Left colon (tissue), 2 donors: Measurements from ENCODE around the gene KCNC1. TPM values are rescaled to one million over a fixed set of nuclear protein-coding genes. Genes with fewer than 3 reads are reported as not detected.

Experiments
- ATAC-seq: fragments of 200-7000 bp; cut with Tn5 transposase; one replicate; pipeline ENCODE4 v1.9.1; 2020; ENCODE audit warnings: mild to moderate bottlenecking, moderate library complexity
- DNase-seq, 2 donors: peaks; one replicate each; pipeline ENCODE4 v3.0.0-alpha.2; 2020
- intact Hi-C, 2 donors: fragments of 100-400 bp; cut with DNase I in 1 of 2; cut with micrococcal nuclease in 1 of 2; formaldehyde crosslinking; loops; one replicate each; pipeline versions ENCODE4 v1.11.2 to v1.14.0; 2022; cut with DNase I, micrococcal nuclease
- total RNA-seq, 2 donors: library from RNA; stranded (reverse); fragmentation: NEBNext Ultra II Directional; extraction: Animal tissue kit (Norgen Biotek cat#: 25700); gene quantifications; one replicate each; pipeline ENCODE4 v1.2.1, GENCODE V29; 2021
- donor health status: DM: no; HTN: no; CAD: no.
- donor health status: DM: yes; HTN: yes; CAD: no.

Gene KCNC1
- total RNA-seq, 2 donors from 2014 or later = 0.37 to 0.50 TPM

DNA sequence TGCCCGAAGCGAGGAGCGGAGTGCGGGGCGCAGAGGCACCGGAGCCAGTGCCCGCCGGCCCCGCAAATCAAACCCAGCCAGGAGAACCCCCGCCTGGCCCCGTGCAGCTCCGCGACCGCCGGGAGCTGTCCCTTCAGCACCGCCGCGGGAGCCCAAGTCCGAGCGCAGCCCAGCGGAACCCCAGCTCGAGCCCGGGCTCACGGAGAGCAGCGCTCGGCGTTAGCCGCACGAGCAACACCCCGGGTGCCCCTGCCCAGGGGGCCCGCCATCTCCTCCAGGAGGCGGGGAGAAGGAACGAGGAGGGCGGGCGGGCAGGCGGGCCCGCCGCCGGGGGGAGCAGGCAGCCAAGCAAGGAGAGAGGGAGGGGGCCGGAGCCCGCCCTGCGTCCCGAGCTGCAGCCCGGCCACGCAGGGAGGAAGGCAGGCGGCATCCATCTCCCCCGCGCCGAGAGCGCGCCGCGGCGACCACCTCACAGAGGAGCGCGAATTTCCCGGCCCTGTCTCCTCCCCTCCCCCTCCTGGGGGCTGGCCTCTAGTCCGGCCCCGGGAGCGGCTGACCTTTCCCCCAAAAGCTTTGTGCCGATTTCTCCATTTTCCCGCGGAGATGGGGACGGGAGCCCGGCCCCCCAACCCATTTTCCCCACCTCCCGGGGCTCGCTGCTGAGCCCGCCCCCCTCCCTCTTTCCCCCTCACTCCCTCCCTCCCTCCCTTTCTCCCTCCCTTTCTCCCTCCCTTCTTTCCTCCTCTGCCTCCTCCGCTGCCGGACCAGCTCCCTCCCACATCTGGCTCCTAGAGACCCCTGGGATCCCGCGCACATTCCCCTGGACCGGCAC is 621 bp downstream of the KCNC1 start:
- DNase-seq (peak in 1 of 2 donors; percentile 67), ATAC-seq (peak; percentile 80)
- intact Hi-C loops = loop anchor here in 1 of 2 donors (10.0 kb wide), 1 partner anchor 250 kb away; no protein-coding TSS in a partner anchor

DNA sequence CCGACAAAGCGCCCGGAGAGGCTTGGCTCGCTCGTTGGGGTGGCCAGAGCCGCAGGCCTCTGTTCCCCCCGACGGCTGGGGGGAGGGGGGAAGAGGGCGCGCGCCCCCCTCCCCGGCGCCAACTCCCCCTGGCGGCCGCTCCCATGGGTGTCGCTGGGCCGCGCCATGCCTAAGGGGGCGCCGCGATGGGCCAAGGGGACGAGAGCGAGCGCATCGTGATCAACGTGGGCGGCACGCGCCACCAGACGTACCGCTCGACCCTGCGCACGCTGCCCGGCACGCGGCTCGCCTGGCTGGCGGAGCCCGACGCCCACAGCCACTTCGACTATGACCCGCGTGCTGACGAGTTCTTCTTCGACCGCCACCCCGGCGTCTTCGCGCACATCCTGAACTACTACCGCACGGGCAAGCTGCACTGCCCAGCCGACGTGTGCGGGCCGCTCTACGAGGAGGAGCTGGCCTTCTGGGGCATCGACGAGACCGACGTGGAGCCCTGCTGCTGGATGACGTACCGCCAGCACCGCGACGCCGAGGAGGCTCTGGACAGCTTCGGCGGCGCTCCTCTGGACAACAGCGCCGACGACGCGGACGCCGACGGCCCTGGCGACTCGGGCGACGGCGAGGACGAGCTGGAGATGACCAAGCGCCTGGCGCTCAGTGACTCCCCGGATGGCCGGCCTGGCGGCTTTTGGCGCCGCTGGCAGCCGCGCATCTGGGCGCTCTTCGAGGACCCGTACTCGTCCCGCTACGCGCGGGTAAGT is 1.4 kb downstream of the KCNC1 start:
- ATAC-seq (no peak), DNase-seq (no peak)
- intact Hi-C loops = loop anchor here in 1 of 2 donors (10.0 kb wide), 1 partner anchor 249 kb away; no protein-coding TSS in a partner anchor

DNA sequence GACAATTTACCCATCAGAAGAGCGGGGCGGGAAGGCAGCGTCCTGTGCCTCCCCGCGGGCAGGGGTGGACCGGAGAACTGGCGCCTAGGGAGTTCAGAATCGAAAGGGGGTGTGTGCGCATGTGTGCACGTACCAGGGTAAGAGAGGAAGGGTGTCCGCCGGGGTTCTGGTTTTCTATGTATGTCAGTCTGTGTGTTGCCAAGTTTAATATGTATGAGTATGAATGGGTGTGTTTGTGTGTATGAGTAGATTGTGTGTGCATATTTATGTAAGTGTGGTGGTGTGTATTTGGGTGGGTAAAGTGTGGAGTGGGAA is 2.0 kb downstream of the KCNC1 start:
- DNase-seq (no peak), ATAC-seq (no peak)
- intact Hi-C loops = loop anchor here in 1 of 2 donors (10.0 kb wide), 1 partner anchor 248 kb away; no protein-coding TSS in a partner anchor

DNA sequence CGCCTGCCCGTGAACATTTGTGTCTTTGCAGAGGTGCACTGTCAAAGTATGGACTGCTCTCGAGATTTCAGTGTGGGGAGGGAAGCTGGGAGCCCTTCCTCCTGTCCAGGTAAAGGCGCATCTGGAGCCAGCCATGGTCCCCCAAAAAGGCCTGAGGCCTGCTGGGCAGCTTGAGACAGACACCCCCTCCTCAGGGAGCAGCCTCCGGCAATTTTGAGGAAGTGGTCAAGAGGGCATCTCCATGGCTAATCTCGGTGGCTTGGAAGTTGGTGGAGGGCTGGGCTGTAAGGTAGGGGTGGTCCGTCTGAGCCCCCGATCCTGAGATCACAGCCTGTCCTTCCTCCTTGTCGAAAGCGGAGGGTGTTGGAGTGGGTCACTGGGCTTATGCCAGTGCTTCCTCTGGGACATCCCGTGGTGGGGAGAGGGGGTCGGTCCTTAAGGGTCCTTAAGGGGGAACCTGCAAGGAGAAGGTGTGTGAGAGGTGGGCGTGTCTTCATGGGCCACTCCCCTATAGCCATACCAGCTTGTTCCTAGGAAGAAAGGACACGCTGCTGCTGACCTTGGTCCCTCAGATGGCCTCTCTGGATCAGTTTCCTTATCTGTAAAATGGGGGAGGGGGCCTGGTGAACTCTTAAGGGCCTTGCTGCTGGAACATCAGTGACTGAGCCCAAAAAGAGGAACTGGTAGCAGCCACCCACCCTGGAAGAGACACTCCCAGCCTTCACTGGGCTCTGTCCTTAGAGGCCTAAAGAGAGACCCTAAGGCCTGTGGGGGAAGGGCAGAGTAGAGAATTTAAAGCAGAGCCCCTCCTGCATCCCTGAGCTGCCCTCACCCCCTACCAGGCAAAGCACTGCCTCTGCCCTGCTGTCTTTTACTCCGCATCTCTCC is 2.6 kb downstream of the KCNC1 start:
- DNase-seq (no peak), ATAC-seq (no peak)
- intact Hi-C loops = loop anchor here in 1 of 2 donors (10.0 kb wide), 1 partner anchor 248 kb away; no protein-coding TSS in a partner anchor

DNA sequence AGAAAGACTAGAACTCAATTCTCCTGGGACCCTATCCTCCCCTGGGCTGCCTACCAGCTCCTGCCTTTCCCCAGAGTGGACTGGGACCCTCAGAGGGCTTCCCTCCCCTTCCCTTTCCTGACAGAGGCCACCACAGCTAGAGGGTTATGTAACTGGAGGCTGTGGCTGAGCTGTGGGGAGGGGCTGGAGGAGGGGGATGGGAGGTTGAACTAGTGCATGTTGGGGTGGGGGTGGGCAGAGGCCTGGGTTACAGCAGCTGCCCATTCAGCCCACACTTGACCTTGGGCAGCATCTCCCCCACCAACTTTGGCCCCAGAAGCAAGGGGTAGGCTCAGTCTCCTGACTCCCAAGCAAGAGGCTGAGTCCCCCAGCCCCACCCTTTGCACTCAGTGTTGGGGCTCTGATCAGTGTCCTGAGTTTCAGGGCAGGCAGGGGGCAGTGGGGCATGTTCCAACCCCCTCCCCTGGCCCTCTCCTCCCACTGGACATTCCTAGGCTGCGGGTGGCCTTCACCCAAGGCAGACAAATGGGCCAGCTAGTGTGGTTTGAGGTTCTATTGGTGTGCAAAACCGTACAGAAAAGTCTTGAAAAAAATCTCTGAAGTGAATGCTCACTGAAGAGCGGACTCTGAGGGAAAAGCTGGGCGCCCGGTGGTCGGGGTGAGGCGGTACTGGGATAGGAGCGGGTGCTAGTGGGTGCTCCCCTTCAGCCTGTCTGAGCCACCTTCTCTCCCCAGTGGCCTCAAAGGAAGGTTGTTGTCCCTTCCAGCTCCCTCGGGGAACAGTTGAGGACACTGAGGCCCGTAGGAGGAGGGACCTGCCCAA is 3.8 kb downstream of the KCNC1 start:
- ATAC-seq (no peak), DNase-seq (no peak)
- intact Hi-C loops = loop anchor here in 1 of 2 donors (10.0 kb wide), 1 partner anchor 246 kb away; no protein-coding TSS in a partner anchor

DNA sequence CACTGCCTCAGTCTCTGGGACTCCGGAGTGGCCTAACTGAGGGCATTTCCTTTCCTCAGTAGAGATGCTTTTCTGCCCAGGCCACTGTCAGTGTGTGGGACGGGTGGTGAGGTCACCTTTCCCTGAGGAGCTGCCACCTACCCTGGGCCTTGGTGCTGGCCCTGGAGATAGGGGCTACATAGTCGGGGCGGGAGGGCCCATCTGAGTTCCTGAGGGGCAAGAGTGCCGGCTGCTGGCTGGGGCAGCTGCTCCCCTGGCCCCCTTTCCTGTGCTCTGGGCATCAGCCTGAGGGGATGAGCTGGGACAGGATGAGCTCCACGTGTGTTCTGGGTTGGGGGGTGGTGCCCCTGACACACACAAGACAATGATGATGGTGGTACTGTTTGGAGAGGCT is 5.4 kb downstream of the KCNC1 start:
- DNase-seq (no peak), ATAC-seq (no peak)
- intact Hi-C loops = loop anchor here in 1 of 2 donors (10.0 kb wide), 1 partner anchor 245 kb away; no protein-coding TSS in a partner anchor

DNA sequence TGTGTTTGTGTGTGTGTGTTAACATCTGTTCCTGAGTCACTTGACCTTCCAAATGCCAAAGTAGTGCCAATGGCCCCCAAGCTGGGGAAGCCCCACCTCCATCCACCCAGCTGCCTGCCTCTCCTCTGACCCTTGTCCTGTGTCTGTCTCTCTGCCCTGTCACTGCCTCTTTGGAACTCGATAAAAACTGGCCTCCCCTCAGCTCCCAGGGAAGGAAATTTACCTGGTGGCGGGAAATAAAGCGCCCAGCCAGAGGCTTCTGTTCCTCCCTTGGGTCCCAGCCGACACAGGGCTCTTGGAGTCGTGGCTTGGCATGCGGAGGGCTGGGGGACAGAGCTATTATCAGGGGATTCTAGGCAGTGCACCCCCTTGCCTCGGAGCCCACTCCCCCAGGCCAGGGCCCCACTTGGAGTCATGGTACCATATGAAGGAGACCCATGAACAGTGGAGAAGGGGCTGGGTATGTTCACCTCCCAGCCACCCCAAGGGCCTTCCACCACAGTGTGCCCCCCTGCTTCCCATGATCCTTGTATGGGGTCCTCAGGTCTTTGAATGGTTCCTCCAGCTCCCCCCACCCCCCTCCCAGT is 6.2 kb downstream of the KCNC1 start:
- intact Hi-C loops = no loop called here
- ATAC-seq = no peak

DNA sequence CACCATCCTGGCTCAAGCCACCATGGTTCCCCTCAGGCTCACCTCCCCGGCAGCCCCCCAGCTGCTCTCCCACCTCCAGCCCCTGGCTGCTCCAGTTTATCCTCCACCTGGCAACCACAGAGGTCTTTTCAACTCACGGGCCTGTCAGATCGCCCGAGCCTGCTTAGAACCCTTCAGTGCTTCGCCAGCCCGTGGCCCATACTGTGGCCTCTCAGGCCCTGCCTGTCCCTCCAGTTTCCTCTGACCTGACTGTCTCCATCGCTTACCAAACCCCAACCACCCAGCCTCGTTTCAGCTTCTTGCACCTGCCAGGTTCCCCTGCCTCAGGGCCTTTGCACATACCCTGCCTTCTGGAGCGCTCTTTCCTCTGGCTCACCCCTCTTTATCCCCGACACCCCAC is 6.9 kb downstream of the KCNC1 start:
- no peak for ATAC-seq
- intact Hi-C loops = no loop called here
- DNase-seq = no peak

More for the DNA sequence above, 6.2 kb downstream of the KCNC1 start:
- DNase-seq = no peak

DNA sequence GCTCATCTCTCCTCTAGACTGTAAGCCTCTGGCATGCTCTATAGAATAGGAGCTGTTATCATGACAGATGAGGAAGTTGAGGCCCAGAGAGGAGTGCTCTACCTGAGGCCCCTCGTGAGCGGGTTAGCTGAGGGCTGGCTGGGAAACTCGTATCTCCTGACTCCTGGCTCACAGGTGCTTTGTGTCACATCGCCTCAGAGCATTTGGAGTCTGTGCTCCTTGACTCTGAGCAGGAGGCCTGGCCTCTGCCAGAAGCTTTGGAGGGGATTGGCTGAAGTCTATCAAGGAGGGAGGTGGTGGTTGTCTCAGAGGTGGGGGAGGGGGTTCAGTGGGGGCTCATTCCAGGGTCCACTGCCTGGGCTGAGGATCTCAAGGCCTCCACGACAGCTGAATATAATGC is 7.4 kb downstream of the KCNC1 start:
- ATAC-seq = no peak
- peak in 1 of 2 donors; percentile 1 for DNase-seq
- intact Hi-C loops = no loop called here

DNA sequence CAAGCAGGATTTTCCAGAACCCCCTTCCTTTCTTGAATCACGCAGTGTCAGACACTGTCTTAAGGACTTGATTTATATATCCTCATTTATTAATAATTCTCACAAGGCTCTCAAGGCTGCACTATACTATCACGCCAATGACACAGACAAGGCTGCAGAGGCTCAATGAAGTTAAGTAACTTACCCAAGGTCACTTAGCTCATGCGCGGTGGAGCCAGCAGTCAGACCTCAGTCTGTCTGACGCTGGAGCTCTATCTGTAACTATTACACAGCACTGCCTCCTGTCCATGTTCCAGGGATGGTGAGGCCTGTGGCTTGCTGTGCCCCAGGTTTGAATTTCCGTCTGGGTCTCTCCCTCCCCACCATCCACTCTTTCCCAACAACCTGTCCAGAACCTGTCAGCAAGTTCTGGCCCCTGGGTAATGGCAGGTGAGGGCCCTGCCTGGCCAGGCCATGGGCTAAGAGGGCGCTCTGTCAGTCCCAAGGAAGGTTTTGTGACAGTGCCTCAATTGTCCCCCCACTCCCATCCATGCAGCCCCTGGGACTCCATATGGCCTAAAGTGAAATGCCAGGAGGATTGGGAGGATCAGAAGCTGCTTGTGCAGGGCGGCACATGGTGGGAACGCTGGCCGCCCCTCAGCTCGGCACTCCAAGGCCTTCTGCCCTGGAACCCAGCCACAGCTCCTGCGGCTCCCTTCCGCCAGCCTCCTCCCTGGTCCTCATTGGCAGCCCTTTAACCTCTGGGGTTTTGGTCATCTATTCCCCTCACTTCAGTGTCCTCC is 8.6 kb downstream of the KCNC1 start:
- DNase-seq (no peak), ATAC-seq (no peak)
- intact Hi-C loops = no loop called here

DNA sequence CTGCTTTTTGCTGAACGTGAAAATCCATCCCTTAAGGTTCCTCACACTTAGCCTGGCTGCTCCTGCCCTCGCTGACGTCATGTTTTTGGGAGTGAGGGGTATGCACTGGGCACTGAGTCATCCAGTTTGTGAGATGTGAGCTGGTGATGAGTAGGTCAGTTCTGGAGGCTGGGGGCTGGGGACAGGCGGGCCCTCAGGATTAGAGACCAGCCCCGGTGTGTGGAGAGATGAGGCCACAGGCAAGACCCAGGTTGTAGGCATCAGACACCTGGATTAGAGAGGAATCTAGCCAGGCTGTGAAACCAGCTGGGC is 9.2 kb downstream of the KCNC1 start:
- intact Hi-C loops = no loop called here
- ATAC-seq (no peak), DNase-seq (no peak)

DNA sequence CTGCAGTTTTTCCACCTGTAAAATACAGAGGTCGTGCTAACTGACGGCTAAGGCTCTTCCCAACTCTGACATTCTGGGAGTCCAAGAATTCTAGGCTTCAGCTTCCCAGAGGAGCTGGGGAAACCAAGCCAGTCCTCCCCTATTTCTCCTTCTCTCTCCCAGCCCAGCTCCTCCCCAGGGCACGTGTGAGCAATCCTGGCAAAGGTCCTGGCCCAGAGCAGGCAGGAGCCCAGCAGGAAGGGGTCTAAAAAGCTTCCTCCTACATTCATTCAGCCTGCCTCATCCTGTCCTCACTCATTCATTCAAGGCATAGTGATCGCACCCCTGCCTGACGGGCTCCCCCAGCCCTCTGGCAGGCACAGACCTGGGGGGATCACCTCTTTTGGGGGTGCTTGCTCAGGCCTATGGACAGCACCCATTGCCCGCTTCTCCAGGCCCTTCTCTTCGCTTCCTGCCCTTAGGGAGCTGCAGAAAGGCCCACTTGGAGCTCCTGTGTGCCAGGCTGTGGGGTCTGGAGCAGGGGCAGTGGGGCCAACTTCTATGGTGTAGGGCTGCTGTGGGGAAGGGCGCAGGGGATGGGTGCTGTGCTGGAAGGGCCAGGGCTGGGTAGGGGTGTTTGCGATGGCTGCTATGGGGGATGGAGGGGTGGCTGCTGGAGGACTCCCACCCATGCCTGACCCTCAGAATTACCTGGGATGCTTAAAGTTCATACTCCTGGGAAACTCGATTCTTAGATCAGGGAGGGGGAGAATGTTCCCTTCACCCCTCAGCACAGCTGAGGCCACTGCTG is 9.8 kb downstream of the KCNC1 start:
- ATAC-seq (no peak), DNase-seq (no peak)
- intact Hi-C loops = no loop called here

DNA sequence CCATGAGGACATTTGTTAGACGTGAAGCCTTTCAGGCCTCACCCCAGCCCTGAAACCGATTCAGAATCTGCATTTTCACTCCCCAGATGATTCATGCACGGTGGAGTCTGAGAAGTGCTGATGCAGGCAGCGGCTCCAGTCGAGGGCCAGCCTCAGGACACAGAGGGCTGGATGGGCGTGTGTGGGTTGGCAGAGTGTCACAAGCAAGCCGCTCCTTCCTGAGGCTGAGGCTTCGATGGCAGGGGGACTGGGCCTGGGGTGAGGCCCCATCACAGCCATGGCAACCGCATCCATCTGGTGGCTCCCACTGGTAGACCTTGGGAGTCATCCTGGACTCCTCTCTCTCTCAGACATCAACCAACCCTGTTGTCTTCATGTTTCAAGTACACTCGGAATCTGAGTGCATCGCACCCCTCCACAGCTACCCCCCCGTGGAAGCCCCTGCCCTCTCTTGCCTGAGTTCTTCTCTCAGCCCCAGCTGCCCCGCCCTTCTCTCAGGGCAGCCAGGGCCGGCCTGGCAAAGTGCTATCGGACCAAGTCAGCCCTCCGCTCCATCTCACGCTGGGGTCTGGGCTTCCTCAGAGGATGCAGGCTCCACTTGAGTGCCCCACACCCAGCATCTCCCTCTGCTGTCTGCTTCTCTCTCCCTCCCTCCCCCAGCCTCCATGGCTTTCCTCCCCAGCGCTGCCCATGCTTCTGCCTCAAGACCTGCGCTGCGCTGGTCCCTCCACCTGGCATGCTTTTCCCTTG is 10.6 kb downstream of the KCNC1 start:
- ATAC-seq (no peak), DNase-seq (peak in 1 of 2 donors; percentile 10)
- intact Hi-C loops = no loop called here

DNA sequence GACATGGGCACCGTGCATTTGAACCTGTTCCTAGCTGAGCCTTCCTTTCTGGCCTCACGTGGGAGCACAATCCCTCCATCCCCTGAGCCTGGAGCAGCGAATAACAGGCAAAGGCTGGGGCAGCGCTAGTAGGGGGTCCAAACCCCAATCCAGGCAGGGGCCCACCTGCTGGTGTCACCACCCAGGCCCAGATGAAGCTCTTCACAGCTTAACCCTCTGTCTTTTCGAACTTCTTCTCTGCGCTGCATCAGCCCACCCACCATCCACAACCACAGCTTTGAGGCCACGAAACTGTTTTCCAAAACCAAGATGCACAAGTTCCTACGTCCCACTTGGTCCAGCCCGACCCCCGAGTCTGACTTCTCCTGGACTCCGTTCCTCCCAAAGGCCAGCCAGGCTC is 11.5 kb downstream of the KCNC1 start:
- no peak for ATAC-seq
- no peak for DNase-seq
- intact Hi-C loops = no loop called here

DNA sequence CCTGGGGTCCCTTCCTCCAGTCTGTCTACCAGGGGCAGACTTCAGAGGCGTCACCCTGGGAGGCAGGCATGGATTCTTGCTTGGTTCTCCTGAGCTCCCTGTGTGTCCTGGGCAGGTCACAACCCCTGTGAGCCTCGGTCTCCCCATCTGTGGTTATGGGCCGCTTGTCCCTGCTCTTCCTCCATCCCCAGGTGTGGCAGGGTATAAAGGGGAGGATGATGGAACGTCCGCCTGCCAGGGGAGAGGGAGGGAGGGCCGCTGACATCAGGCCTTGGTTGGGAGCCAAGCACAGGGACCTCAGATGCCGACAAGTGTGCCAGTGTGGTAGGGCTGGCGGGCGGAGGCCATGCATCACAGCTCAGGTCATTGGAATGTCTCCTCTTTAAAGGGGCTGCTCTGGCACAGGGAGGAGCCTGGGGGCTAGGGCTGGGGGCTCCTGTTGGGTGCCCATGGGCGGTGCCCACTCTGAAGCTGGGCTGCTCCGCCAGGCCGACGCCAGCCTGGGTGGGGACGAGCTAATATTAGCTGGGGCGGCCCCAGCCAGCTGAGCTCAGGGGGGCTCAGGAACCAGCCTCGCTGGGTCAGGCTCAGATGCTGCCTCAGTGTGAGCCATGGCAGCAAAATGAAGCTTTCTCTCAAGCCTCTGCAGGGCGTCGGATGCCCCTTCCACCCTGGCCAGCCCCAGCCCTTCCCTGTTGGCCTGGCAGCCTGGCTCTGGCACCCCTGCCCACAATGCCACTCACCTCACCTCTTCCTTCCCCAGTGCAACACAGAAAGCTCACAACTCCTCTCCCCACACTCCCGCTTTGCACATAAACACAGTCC is 12.8 kb downstream of the KCNC1 start:
- intact Hi-C loops = no loop called here
- DNase-seq = no peak
- no peak for ATAC-seq
